Osteoblast (primary cell): ENCODE measurements around the gene PAFAH2. TPM values are rescaled to one million over a fixed set of nuclear protein-coding genes. Genes with fewer than 3 reads are reported as not detected.

Experiments used
- DNase-seq: peaks from one replicate; pipeline ENCODE4 v3.0.0; 2011; ENCODE audit warnings: low spot score, mixed read lengths; ENCODE audit not compliant: insufficient read length; ENCODE audit errors: missing footprints
- H2AFZ ChIP-seq: 2 replicates; pipeline ENCODE4 v1.6.0; 2011; ENCODE audit warnings: mild to moderate bottlenecking, low read length
- H3K27ac ChIP-seq: 2 replicates; pipeline ENCODE4 v1.5.1; 2011; ENCODE audit warnings: mild to moderate bottlenecking, low read depth, low read length, moderate library complexity
- H3K27me3 ChIP-seq: 2 replicates; pipeline ENCODE4 v1.6.0; 2012; ENCODE audit warnings: mild to moderate bottlenecking, control low read depth, inconsistent platforms, low read length, moderate library complexity; ENCODE audit not compliant: insufficient read depth
- H3K36me3 ChIP-seq: 2 replicates; pipeline ENCODE4 v1.5.1; 2011; ENCODE audit warnings: mild to moderate bottlenecking, low read length, control low read depth, moderate library complexity; ENCODE audit not compliant: insufficient read depth
- H3K4me1 ChIP-seq: 2 replicates; pipeline ENCODE4 v1.5.1; 2011; ENCODE audit warnings: mild to moderate bottlenecking, low read length, control low read depth, moderate library complexity; ENCODE audit not compliant: insufficient read depth
- H3K4me2 ChIP-seq: 2 replicates; pipeline ENCODE4 v1.6.0; 2011; ENCODE audit warnings: mild to moderate bottlenecking, low read length; ENCODE audit not compliant: insufficient read depth
- H3K4me3 ChIP-seq: fragments of 200-600 bp; sonication (generic); 3 replicates; pipeline ENCODE4 v1.5.1; 2012; ENCODE audit warnings: mild to moderate bottlenecking, low read length, inconsistent platforms; ENCODE audit not compliant: insufficient read depth
- H3K79me2 ChIP-seq: 2 replicates; pipeline ENCODE4 v1.6.0; 2012; ENCODE audit warnings: mild to moderate bottlenecking, low read length, control low read depth, inconsistent platforms; ENCODE audit not compliant: insufficient read depth
- H3K9me3 ChIP-seq: 2 replicates; pipeline ENCODE4 v1.5.1; 2011; ENCODE audit warnings: low read depth, low read length, control low read depth
- H4K20me1 ChIP-seq: 2 replicates; pipeline ENCODE4 v1.6.0; 2012; ENCODE audit warnings: mild to moderate bottlenecking, low read length, control low read depth; ENCODE audit not compliant: insufficient read depth
- small RNA-seq: library from RNA; depleted of rRNA; stranded (forward); fragments of <200 nt; gene quantifications from one replicate; pipeline ENCODE3, GENCODE V24; 2012
- total RNA-seq: library from RNA; depleted of rRNA; stranded (reverse); fragments of >200 nt; gene quantifications from 2 replicates; pipeline ENCODE4 v1.2.3, GENCODE V29; 2012
- TF ChIP-seq, protein P1 (sequence below): IDR thresholded peaks from 2 replicates; pipeline ENCODE4 v1.5.1; 2011; ENCODE audit warnings: mild to moderate bottlenecking, low read depth, low read length, moderate library complexity; ENCODE audit errors: extremely low read depth

The PAFAH2 gene
- total RNA-seq, 1 donor, result 6.9 TPM

DNA sequence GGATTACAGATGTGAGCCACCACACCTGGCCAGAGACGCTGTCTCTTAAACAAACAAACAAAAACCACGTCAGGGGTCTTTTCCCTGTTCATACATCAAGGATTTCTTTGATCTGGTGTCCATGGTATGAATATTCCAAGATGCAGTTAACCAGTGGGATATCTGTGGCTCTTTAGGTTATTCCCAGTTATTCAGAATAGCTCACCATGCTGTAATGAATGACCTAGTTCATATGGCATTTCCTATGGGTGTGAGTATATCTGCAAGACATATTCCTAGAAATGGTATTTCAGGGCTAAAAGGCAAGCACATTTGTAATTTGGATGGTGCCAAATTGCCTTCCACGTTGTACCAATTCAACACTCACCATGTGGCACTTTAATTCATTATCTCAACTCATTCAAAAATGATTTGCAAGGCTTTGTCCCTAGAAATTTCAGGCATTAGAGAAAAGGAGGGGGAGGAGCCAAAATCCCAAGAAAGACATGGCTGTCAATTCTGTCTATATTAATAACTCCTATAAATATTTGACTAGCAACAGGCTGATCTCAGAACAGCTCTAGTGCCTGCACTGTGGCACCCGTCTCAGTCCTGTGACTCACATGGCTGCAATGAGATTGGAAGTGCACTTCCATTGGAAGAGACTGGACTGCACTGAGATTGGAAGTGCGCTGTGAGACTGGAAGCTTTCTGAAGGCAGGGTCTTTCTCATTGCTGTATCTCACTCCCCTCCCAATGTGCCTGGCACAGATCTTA lies 85.6 kb downstream of the PAFAH2 start:
- Histone ChIP-seq H3K79me2 (no peaks in the 10 kb centered on the region), H3K4me3 (no peak overlapping the region), H4K20me1 (no peaks in the 10 kb centered on the region), H3K4me2 (peak overlapping the region; percentile 35), H3K36me3 (no peaks in the 10 kb centered on the region), H3K27me3 (no peaks in the 10 kb centered on the region), H3K4me1 (peaks cover 22% of the 10 kb centered on the region), H3K9me3 (no peaks in the 10 kb centered on the region), H2AFZ (no peak overlapping the region), H3K27ac (peak overlapping the region; percentile 25)
- TF ChIP-seq, protein P1, sequence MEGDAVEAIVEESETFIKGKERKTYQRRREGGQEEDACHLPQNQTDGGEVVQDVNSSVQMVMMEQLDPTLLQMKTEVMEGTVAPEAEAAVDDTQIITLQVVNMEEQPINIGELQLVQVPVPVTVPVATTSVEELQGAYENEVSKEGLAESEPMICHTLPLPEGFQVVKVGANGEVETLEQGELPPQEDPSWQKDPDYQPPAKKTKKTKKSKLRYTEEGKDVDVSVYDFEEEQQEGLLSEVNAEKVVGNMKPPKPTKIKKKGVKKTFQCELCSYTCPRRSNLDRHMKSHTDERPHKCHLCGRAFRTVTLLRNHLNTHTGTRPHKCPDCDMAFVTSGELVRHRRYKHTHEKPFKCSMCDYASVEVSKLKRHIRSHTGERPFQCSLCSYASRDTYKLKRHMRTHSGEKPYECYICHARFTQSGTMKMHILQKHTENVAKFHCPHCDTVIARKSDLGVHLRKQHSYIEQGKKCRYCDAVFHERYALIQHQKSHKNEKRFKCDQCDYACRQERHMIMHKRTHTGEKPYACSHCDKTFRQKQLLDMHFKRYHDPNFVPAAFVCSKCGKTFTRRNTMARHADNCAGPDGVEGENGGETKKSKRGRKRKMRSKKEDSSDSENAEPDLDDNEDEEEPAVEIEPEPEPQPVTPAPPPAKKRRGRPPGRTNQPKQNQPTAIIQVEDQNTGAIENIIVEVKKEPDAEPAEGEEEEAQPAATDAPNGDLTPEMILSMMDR, result no peak
- no peak for DNase-seq

GRCh38 chr1:25911162-25911561 lies 86.7 kb downstream of the PAFAH2 start:
- Histone ChIP-seq H3K27ac (no peak overlapping the region), H2AFZ (no peak overlapping the region), H3K36me3 (no peaks in the 10 kb centered on the region), H3K9me3 (no peaks in the 10 kb centered on the region), H3K27me3 (no peaks in the 10 kb centered on the region), H3K4me3 (no peak overlapping the region), H3K4me2 (no peak overlapping the region), H3K79me2 (no peaks in the 10 kb centered on the region), H3K4me1 (peaks cover 31% of the 10 kb centered on the region), H4K20me1 (no peaks in the 10 kb centered on the region)
- TF ChIP-seq, protein P1, result no peak
- DNase-seq, result no peak

Small RNA genes lying within 50 kb of the gene (small RNA-seq; reads per million reads assigned to genes)
- not detected for gene RF00283
- not detected for gene RF00492
- not detected for gene RNU6-110P

Other genes with a start within 250 kb of the PAFAH2 start
- 33.7 and 45.1 TPM in 2 replicates for gene SELENON, start 197.9 kb downstream of the PAFAH2 start, total RNA-seq
- 46.6 and 47.4 TPM in 2 replicates for gene MTFR1L, start 178.1 kb downstream of the PAFAH2 start, total RNA-seq
- 0.72 and 0.88 TPM in 2 replicates for gene AUNIP, start 138.6 kb downstream of the PAFAH2 start, total RNA-seq
- gene PAQR7, start 122.4 kb downstream of the PAFAH2 start, total RNA-seq, result 9.8 and 11.2 TPM in 2 replicates
- 34.7 and 35.1 TPM in 2 replicates for gene STMN1, start 91.6 kb downstream of the PAFAH2 start, total RNA-seq
- 1.4 and 3.2 TPM in 2 replicates for gene EXTL1, start 23.7 kb upstream of the PAFAH2 start, total RNA-seq
- not detected in 2 replicates for gene SLC30A2, start 48.1 kb upstream of the PAFAH2 start, total RNA-seq
- gene TRIM63, start 69.6 kb upstream of the PAFAH2 start, total RNA-seq, result under 0.01 and 0.36 TPM in 2 replicates
- 6.5 TPM in 2 replicates for gene PDIK1L, start 113.8 kb upstream of the PAFAH2 start, total RNA-seq
- not detected in 2 replicates for gene FAM110D, start 161.0 kb upstream of the PAFAH2 start, total RNA-seq
- gene C1orf232, start 170.9 kb upstream of the PAFAH2 start, total RNA-seq, result not detected in 2 replicates
- gene ZNF593, start 171.8 kb upstream of the PAFAH2 start, total RNA-seq, result 21.2 and 29.0 TPM in 2 replicates
- gene ZNF593OS, start 173.8 kb upstream of the PAFAH2 start, total RNA-seq, result not detected in 2 replicates
- under 0.01 TPM in 1 of 2 replicates, not detected in the other for gene CNKSR1, start 179.4 kb upstream of the PAFAH2 start, total RNA-seq
- not detected in 2 replicates for gene CATSPER4, start 192.5 kb upstream of the PAFAH2 start, total RNA-seq
- gene CEP85, start 236.1 kb upstream of the PAFAH2 start, total RNA-seq, result 8.0 and 9.1 TPM in 2 replicates